Tibial nerve (tissue), 4 donors: ENCODE results near the gene CREBRF.
"Not testable (repeated sequence)": the region's sequence is repeated elsewhere in the genome, so short reads cannot be mapped to it uniquely, and the experiment has no call there.

Experiments used
- EP300 ChIP-seq, 2 donors: sonication (generic); formaldehyde crosslinking; IDR thresholded peaks; one replicate each; pipeline ENCODE4 v1.6.1; 2017; ENCODE audit warnings: antibody characterized with exemption in 2 of 2, mild to moderate bottlenecking in 1 of 2
- POLR2A ChIP-seq, 2 donors: fragments of 450-650 bp; IDR thresholded peaks; one replicate each; pipeline ENCODE4 v1.6.1; 2017; ENCODE audit warnings: antibody characterized with exemption in 2 of 2, mild to moderate bottlenecking in 2 of 2, moderate library complexity in 2 of 2
- TF ChIP-seq, protein P1 (sequence below), 5 experiments: fragments of 200-600 bp in 3 of 5; fragments of 450-650 bp in 2 of 5; sonication (generic) in 3 of 5; IDR thresholded peaks; one replicate each; pipeline ENCODE4 v1.5.1; 2016 to 2019; ENCODE audit warnings: antibody characterized with exemption in 5 of 5, mild to moderate bottlenecking in 3 of 5, moderate library complexity in 2 of 5

DNA sequence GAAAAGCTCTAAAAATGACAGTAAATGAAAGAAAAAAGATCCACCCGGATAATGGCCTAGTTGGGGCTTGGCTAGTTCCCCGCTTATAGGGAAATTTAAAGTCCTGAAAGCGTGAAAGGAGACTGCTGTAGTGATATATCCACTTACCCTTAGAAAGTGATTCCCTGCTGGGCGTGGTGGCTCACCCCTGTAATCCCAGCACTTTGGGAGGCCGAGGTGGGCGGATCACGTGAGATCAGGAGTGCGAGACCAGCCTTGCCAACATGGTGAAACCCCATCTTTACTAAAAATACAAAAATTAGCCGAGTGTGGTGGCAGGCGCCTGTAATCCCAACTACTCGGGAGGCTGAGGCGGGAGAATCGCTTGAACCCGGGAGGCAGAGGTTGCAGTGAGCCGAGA lies 39.1 kb upstream of the CREBRF start:
- not testable (repeated sequence) for TF ChIP-seq POLR2A, EP300 (IDR thresholded peaks at IDR 0.05)
- TF ChIP-seq, protein P1, sequence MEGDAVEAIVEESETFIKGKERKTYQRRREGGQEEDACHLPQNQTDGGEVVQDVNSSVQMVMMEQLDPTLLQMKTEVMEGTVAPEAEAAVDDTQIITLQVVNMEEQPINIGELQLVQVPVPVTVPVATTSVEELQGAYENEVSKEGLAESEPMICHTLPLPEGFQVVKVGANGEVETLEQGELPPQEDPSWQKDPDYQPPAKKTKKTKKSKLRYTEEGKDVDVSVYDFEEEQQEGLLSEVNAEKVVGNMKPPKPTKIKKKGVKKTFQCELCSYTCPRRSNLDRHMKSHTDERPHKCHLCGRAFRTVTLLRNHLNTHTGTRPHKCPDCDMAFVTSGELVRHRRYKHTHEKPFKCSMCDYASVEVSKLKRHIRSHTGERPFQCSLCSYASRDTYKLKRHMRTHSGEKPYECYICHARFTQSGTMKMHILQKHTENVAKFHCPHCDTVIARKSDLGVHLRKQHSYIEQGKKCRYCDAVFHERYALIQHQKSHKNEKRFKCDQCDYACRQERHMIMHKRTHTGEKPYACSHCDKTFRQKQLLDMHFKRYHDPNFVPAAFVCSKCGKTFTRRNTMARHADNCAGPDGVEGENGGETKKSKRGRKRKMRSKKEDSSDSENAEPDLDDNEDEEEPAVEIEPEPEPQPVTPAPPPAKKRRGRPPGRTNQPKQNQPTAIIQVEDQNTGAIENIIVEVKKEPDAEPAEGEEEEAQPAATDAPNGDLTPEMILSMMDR (IDR thresholded peaks at IDR 0.05): not testable (repeated sequence)
